NK-92 (cell line): ENCODE measurements around the gene C10orf90.

Experiments used
- DNase-seq: peaks from one replicate; lab custom pipeline; 2025; ENCODE audit not compliant: unreplicated experiment; lab: John Stamatoyannopoulos, UW

C10orf90 gene

DNA sequence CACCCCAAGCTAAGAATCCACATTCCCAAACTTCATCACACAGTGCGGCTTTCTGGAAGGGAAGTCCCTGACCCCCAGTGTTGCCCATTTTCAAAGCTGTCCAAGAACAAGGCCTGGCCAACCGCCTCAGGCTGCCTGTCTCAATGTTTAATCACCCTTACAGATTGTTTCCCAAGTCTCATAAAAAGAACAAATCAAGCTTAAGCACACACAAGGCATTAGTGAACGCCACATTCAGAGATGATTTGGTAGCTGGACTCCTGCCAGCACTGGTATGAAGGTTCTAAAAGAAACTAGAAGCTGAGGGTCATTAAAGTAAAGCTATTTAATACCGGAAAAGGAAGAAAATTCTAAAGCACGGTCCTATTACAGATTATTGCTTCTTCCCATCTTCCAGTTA, 35.6 kb downstream of the C10orf90 start:
- DNase-seq, result no peak

- no peak for DNase-seq
Measured at GRCh38 chr10:126634347-126634746, 36.1 kb downstream of the C10orf90 start.

DNA sequence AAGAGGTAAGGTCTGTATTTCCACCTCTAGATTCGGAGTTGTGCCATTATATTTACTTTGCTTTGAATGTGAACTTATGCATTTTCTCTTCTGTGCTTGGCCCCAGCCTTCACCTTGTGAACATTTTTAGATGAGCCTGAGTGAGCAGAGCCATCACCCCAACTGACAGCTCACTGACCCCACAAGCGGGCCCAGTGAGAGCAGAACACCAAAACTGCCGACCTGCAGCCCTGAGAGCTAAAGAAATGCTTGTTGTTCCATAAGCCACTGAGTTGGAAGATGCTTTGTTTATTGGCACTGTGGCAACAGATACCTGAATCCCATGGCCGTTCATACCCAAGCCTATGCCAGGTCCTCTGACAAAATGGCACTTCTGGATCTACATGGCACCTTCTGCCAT, 37.8 kb downstream of the C10orf90 start:
- DNase-seq, result no peak

- no peak for DNase-seq
Measured at GRCh38 chr10:126629925-126630624, 40.4 kb downstream of the C10orf90 start.

GRCh38 chr10:126628746-126629145, 41.7 kb downstream of the C10orf90 start:
- DNase-seq, result no peak

- no peak for DNase-seq
Measured at GRCh38 chr10:126621846-126622245, 48.6 kb downstream of the C10orf90 start.

- no peak for DNase-seq
Measured at GRCh38 chr10:126618466-126618865, 52.0 kb downstream of the C10orf90 start.

GRCh38 chr10:126617733-126618132, 52.8 kb downstream of the C10orf90 start:
- DNase-seq, result no peak

- DNase-seq, result no peak
Measured at GRCh38 chr10:126617208-126617607, 53.3 kb downstream of the C10orf90 start.

- no peak for DNase-seq
Measured at GRCh38 chr10:126616737-126617136, 53.8 kb downstream of the C10orf90 start.

DNA sequence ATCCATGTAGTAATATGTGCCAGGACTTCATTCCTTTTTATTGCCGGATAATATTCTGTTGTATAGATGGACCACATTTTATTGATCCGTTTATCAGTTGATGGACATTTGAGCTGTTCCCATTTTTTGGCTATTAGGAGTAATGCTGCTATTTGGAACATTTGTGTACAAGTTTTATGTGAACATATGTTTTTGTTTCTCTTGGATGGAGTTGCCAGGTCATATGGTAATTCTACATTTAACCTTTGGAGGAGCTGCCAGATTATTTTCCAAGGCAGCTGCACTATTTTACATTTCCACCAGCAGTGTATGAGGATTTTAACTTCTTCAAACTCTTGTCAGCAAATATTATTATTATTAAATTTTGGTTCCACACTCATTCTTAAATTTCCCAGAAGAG, 59.2 kb downstream of the C10orf90 start:
- no peak for DNase-seq

GRCh38 chr10:126609566-126609965, 60.9 kb downstream of the C10orf90 start:
- DNase-seq, result no peak

- no peak for DNase-seq
Measured at GRCh38 chr10:126599949-126600682, 70.4 kb downstream of the C10orf90 start.

DNA sequence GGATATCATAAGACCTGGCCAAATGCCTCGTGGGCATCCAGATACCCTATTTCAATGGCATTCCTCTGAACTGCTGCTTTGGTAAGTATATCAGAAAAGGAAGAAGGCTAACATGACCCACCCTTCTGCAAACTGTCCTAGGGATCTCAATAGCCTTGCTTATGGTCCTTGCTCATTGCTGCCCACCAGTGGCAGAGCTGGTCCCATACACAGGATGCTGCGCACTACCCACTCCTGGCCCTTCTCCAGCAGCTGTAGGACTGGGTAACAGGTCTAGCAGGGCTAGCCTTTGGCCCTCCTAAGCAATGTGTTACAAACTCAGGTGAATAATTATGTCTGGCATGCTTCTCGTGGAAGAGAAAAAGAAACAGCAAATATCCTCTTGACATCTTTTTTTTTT, 72.5 kb downstream of the C10orf90 start:
- no peak for DNase-seq

DNA sequence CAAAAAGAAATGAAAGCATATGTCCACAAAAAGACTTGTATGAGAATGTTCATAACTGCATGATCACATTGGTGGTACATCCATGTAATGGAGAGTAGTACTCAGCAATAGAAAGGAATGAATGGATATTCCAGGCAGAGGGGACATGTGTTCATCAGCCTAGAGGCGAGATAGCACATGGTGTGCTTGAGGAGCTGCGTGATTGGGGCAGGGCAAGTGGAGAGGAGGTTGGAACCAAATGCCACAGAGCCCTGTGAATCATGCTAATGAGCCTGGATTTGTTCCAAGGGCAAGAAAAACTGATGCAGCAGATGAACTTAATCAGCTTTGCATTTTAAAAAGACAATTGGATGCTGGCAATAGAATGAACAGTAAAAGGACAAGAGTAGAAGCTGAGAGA, 73.3 kb downstream of the C10orf90 start:
- no peak for DNase-seq

GRCh38 chr10:126596472-126597016, 73.9 kb downstream of the C10orf90 start:
- no peak for DNase-seq

GRCh38 chr10:126595160-126595559, 75.3 kb downstream of the C10orf90 start:
- DNase-seq, result no peak

DNA sequence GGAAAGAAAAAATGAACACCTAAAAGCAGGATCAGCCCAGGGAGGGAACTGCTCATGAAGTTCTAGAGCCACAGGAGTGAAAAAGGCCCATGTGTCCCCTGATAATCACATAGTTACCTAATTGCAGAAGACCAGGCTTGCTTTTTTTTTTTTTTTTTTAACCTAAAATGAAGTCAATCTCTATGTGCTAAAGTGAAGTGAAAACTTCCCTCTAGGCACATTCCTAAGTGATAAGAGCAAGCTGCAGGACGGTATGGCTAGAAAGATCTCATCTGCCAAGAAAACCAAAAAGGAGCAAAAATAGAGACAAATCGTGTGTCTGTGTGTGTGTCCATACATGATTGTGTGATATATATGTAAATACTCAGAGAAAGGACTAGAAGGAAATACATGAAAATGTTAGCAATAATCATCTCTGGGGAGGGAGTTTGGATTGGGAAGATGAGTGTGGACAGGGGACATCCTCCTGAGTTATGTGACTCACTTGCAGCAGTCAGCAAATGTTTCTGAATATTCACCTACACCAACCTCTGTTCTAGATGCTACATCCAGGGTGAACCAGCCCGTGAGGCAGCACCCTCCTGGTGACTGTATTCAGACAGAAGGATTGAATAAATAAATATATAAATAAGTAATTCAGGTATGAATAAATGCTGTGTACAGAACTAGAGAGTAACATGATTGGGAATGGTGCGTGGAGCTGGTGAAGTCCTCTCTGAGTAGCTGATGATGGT, 76.4 kb downstream of the C10orf90 start:
- no peak for DNase-seq

DNA sequence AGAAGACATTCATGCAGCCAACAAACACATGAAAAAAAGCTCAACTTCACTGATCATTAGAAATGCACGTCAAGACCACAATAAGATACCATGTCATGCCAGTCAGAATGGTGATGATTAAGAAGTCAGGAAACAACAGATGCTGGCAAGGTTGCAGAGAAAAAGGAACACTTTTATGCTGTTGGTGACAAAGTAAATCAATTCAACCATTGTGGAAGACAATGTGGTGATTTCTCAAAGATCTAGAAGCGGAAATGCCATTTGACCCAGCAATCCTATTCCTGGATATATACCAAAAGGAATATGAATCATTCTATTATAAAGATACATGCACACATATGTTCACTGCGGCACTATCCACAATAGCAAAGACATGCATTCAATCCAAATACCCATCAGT, 77.6 kb downstream of the C10orf90 start:
- DNase-seq, result no peak

DNA sequence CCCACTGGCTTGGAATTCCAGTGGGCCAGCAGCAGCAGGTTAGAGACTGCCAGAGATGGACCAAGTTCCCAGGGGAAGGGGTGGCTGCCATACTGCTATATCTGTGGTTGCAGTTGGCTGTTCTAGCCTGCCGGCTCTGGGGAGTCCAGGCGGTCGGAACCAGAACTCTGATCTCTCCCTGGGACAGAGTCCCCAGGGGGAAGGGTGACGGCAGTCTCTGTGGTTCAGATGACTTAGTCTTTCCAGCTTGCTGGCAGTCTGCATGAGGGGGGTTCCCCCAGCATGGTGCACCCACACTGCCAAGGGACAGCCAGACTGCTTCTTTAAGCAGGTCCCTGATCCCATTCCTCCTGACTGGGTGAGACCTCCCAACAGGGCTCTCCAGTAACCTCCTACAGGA, 82.5 kb downstream of the C10orf90 start:
- DNase-seq, result no peak

DNA sequence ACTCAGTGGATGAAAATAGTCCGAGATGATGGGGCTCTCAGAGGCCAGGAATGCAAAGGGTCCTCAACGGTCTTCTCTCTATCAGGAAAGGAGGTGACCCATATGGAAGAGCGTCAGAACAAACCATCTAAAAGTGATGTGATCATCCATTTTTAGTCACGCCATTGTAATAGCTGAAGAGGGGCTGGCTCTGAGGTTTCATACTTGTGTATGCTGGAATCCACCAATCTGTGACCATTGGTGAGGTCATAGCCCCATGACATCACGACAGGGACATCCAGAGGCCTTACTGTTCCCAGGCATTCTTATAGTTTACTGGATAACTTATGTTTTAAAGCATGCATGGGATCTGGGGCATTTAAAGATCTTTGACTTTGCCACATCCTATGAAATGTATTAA, 83.6 kb downstream of the C10orf90 start:
- DNase-seq, result no peak

- DNase-seq, result no peak
Measured at GRCh38 chr10:126586128-126586527, 84.4 kb downstream of the C10orf90 start.
